ENCODE data around the gene CPNE5. TPM values are rescaled to one million over a fixed set of nuclear protein-coding genes. Genes with fewer than 3 reads are reported as not detected.

Gene CPNE5
- total RNA-seq, 4 donors from 2014 or later: 1.1 to 4.6 (median 2.9) TPM

DNA sequence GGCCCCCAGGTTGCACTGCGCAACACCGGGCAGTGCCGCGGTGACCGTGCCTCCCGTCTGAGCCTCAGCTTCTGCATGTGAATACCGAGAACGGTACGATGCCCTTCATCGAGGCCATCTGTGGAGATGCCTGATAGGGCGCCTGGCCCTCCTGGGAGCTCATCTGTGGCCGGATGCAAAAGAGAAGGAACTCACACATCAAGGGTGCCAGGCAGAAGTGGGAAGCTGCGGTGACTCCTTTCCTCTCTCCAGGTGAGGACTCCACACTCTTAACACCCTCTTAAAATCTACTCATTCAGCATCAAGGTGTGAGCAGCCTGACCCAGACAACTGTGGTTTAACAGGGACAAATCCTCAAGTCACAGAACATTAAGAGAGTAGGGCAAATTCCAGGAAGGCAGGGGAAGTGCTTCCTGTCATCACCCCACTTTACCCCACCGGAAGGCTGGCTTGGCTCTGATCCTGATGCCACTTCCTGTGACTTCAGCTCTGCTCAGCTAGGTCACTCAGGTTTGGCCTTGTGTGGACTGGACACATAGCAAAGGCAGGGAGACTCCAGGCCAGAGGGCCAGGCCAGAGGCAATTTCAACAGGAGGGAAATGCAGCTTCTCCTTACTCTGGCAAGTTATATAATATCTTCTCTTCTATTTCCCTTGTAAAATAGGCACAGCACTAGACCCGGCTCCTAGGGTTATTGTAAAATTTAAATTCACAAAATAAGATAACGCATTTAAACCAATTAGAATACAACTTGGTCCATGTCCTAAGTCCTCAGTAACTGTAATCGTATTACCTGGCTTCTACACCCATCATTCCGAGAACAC, 69.4 kb downstream of the CPNE5 start:
- H3K9me3 ChIP-seq: no peaks in the 10 kb centered on the region
- no peak for TF ChIP-seq POLR2A (IDR thresholded peaks at IDR 0.05)
- TF ChIP-seq, protein P1, sequence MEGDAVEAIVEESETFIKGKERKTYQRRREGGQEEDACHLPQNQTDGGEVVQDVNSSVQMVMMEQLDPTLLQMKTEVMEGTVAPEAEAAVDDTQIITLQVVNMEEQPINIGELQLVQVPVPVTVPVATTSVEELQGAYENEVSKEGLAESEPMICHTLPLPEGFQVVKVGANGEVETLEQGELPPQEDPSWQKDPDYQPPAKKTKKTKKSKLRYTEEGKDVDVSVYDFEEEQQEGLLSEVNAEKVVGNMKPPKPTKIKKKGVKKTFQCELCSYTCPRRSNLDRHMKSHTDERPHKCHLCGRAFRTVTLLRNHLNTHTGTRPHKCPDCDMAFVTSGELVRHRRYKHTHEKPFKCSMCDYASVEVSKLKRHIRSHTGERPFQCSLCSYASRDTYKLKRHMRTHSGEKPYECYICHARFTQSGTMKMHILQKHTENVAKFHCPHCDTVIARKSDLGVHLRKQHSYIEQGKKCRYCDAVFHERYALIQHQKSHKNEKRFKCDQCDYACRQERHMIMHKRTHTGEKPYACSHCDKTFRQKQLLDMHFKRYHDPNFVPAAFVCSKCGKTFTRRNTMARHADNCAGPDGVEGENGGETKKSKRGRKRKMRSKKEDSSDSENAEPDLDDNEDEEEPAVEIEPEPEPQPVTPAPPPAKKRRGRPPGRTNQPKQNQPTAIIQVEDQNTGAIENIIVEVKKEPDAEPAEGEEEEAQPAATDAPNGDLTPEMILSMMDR (IDR thresholded peaks at IDR 0.05): no peak
- H3K27ac ChIP-seq: no peak overlapping the region
- WGBS, 2 donors: 72 to 80% methylated on average over 14 to 18 of the region's 18 CpGs
- H3K36me3 ChIP-seq: no peaks in the 10 kb centered on the region
- H3K4me1 ChIP-seq: peaks cover 0 to 7% of the 10 kb centered on the region in 2 donors
- intact Hi-C loops (cut with DNase I): loop anchor here (5.0 to 10.0 kb wide), 2 partner anchors 252 to 445 kb away; no protein-coding TSS in a partner anchor
- H3K27me3 ChIP-seq: no peaks in the 10 kb centered on the region
- DNase-seq: no peak
- H3K4me3 ChIP-seq (replicated peaks in 1 of 3): no peak overlapping the region

- intact Hi-C loops (cut with DNase I): loop anchor here (5.0 to 10.0 kb wide), 2 partner anchors 253 to 446 kb away; no protein-coding TSS in a partner anchor
- Histone ChIP-seq H3K27ac (no peak overlapping the region), H3K4me3 (replicated peaks in 1 of 3) (no peak overlapping the region), H3K36me3 (no peaks in the 10 kb centered on the region), H3K27me3 (no peaks in the 10 kb centered on the region), H3K4me1 (peaks cover 0 to 7% of the 10 kb centered on the region in 2 donors), H3K9me3 (no peaks in the 10 kb centered on the region)
- 69 to 75% methylated on average over 6 of the region's 7 CpGs for WGBS, 2 donors
- TF ChIP-seq, protein P1 (IDR thresholded peaks at IDR 0.05): no peak
- TF ChIP-seq POLR2A (IDR thresholded peaks at IDR 0.05): no peak
- DNase-seq: no peak
Measured at GRCh38 chr6:36769183-36769675, 70.0 kb downstream of the CPNE5 start.

- no peaks in the 10 kb centered on the region for H3K9me3 ChIP-seq
- H3K27me3 ChIP-seq: no peaks in the 10 kb centered on the region
- H3K4me1 ChIP-seq: peaks cover 0 to 7% of the 10 kb centered on the region in 2 donors
- no peaks in the 10 kb centered on the region for H3K36me3 ChIP-seq
- 87 to 94% methylated on average over 10 of the region's 10 CpGs for WGBS, 2 donors
- no peak for DNase-seq
- no peak overlapping the region for H3K4me3 ChIP-seq (replicated peaks in 1 of 3)
- TF ChIP-seq POLR2A (IDR thresholded peaks at IDR 0.05): no peak
- H3K27ac ChIP-seq: no peak overlapping the region
- intact Hi-C loops (cut with DNase I): loop anchor here (5.0 to 10.0 kb wide), 2 partner anchors 256 to 448 kb away; no protein-coding TSS in a partner anchor
Measured at GRCh38 chr6:36766399-36766945, 72.8 kb downstream of the CPNE5 start.

DNA sequence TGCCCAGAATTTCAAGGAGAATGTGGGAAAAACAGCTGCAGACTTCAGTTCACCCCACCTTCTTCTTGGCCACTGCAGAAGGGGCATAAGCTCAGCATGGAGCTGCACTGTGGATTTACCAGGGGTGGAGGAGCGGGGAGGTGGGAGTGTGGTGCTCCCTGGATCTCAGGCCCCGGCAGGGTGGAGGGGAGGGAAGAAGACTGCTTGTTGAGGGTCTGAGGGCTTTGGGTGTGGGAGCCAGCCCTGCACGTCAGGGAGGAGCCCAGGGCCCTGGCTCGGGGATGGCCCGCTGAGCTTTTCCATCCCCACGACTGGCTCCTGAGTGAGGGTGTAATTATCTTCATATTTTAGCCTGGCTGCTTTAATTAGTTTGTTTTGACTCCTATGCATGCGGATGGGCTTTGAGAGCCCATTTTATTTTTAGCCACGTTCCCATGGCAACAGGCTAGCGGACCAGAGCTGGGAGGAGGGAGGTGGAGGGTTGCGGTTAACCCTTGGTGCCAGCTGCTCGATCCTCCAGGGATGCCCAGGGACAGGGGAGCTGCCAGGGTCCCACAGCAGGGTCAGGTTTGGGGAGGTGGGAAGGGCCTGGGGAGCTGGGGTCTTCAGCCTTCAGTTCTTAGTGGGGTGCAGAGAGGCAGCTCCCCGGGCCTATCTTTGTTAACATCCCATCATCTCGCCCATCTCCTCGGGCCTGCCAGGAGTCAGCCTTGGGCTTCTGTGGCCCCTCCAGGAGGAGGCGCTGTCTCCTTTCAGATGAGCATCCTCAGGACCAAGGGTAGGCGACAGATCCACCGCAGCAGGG, 73.4 kb downstream of the CPNE5 start:
- Histone ChIP-seq H3K9me3 (no peaks in the 10 kb centered on the region), H3K27ac (no peak overlapping the region), H3K4me3 (replicated peaks in 1 of 3) (no peak overlapping the region), H3K4me1 (peaks cover 0 to 7% of the 10 kb centered on the region in 2 donors), H3K36me3 (no peaks in the 10 kb centered on the region), H3K27me3 (no peaks in the 10 kb centered on the region)
- 32 to 44% methylated on average over 14 to 15 of the region's 17 CpGs for WGBS, 2 donors
- intact Hi-C loops (cut with DNase I): loop anchor here (2.0 to 10.0 kb wide), 3 partner anchors 87 to 449 kb away; no protein-coding TSS in a partner anchor
- peak; percentile 77 to 82 for DNase-seq
- TF ChIP-seq, protein P1 (IDR thresholded peaks at IDR 0.05): peak; percentile 30 to 85 (median 81)
- TF ChIP-seq POLR2A (IDR thresholded peaks at IDR 0.05): no peak

GRCh38 chr6:36765190-36765589, 74.1 kb downstream of the CPNE5 start:
- no peak for DNase-seq
- Histone ChIP-seq H3K4me3 (replicated peaks in 1 of 3) (no peak overlapping the region), H3K27ac (no peak overlapping the region), H3K4me1 (peaks cover 0 to 7% of the 10 kb centered on the region in 2 donors), H3K9me3 (no peaks in the 10 kb centered on the region), H3K36me3 (no peaks in the 10 kb centered on the region), H3K27me3 (no peaks in the 10 kb centered on the region)
- intact Hi-C loops (cut with DNase I): loop anchor here (2.0 to 10.0 kb wide), 3 partner anchors 88 to 450 kb away; no protein-coding TSS in a partner anchor
- 66 to 71% methylated on average over 9 of the region's 10 CpGs for WGBS, 2 donors
- TF ChIP-seq, protein P1 (IDR thresholded peaks at IDR 0.05): no peak
- no peak for TF ChIP-seq POLR2A (IDR thresholded peaks at IDR 0.05)

Measured in thyroid gland (tissue), 4 donors.